ENCODE results near the gene FIGNL2. TPM values are rescaled to one million over a fixed set of nuclear protein-coding genes. Genes with fewer than 3 reads are reported as not detected.

Gene FIGNL2
- total and polyA plus RNA-seq, 2 of the 4 experiments (the other 2 are of a cell fraction) = under 0.01 to 0.12 TPM

DNA sequence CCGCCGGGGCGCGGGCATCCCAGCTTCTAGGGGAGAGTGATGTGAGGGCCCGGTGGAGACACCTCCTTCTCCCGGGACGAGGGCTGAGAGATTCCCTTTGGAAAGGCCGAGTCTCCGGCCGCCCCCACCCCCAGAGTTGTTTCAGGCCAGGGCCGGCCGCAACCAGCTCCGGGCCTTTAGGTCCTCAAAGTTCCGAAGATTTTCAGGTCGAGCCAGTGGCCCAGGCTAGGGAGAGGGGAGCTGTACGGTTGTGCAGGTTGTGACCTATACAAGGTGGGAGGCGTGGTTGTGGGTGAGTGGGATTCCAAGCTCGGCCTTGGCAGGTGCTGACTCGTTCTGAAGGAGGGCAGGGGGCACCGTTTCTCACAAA lies 21.0 kb upstream of the FIGNL2 start:
- Histone ChIP-seq H3K27ac (ENCODE audit: insufficient read depth, low read length) (no peak overlapping the region), H2AK5ac (ENCODE audit: low read depth, low read length) (no peak overlapping the region), H4K8ac (ENCODE audit: low read depth in 2 of 2, low read length in 2 of 2) (no peak overlapping the region), H2BK5ac (ENCODE audit: low read depth, low read length, poor library complexity, severe bottlenecking) (no peak overlapping the region), H2BK20ac (ENCODE audit: low read depth, low read length) (no peak overlapping the region), H3K9me3 (ENCODE audit: control insufficient read depth, insufficient read depth, low read length) (no peaks in the 10 kb centered on the region), H3K18ac (ENCODE audit: low read depth, low read length) (no peak overlapping the region), H3K23ac (ENCODE audit: low read depth, low read length) (no peak overlapping the region), H3K9ac (ENCODE audit: low read depth, low read length) (no peak overlapping the region), H3K14ac (replicated peaks; ENCODE audit: low read depth, low read length) (no peak overlapping the region), H3K36me3 (ENCODE audit: control insufficient read depth, insufficient read depth, low read length) (no peaks in the 10 kb centered on the region), H3K4me1 (ENCODE audit: control insufficient read depth, insufficient read depth, low read length) (peaks cover 2% of the 10 kb centered on the region), H3K27me3 (ENCODE audit: control insufficient read depth, insufficient read depth, low read length) (peaks cover 44% of the 10 kb centered on the region), H3K79me1 (ENCODE audit: low read depth in 1 of 2, low read length in 2 of 2) (no peaks in the 10 kb centered on the region), H3K9me1 (ENCODE audit: insufficient read depth, low read length) (no peaks in the 10 kb centered on the region), H2BK15ac (ENCODE audit: low read depth, low read length) (no peak overlapping the region), H3K4me2 (ENCODE audit: low read depth, low read length) (no peak overlapping the region; the same call in 1 of the 2 replicates), H4K20me1 (ENCODE audit: insufficient read depth, low read length) (no peaks in the 10 kb centered on the region), H2BK120ac (ENCODE audit: low read depth, low read length) (no peak overlapping the region), H3K4me3 (ENCODE audit: insufficient read depth, low read depth, low read length) (no peak overlapping the region; the same call in 1 of the 2 replicates), H2AK9ac (replicated peaks; ENCODE audit: low read depth, low read length, poor library complexity) (no peak overlapping the region), H4K5ac (ENCODE audit: low read depth, low read length) (no peak overlapping the region), H3K56ac (ENCODE audit: extremely low read depth, insufficient read depth, low read length) (no peak overlapping the region), H2AFZ (replicated peaks; ENCODE audit: low read length, poor library complexity) (peak overlapping the region; percentile 81), H3K4ac (ENCODE audit: low read depth, low read length) (no peak overlapping the region), H4K91ac (ENCODE audit: insufficient read depth, low read depth, low read length) (no peak overlapping the region)
- no CpG with 5 or more reads among the region's 20 CpGs for WGBS, 2 experiments (ENCODE audit: extremely low coverage in 2 of 2, insufficient read length in 1 of 2)
- in situ Hi-C loops (cut with MboI; ENCODE audit: low sequenced_read_pairs) = no loop called here
- CTCF ChIA-PET = interaction anchor here (0.6 kb wide), 1 partner anchor 70 kb away, joined by 3 read pairs; no protein-coding TSS in a partner anchor
- intact Hi-C loops (cut with micrococcal nuclease) = no loop called here
- dilution Hi-C loops (cut with HindIII; ENCODE audit: low sequenced_read_pairs, unreplicated experiment) = loop anchor here (25.0 kb wide), 1 partner anchor 93 kb away; the partner anchor contains the start of gene ACVR1B
- ATAC-seq (ENCODE audit: low read depth) (peak; percentile 8; the same call in 1 of the 2 replicates), DNase-seq (no peak)
- POLR2A ChIA-PET (ENCODE audit: unreplicated experiment) = no interaction called here
- TF ChIP-seq POLR2A (IDR thresholded peaks at IDR 0.05; ENCODE audit: low read depth, low read length) (no peak), FOS (IDR thresholded peaks at IDR 0.05; ENCODE audit: low read depth, low read length) (no peak), SMC3 (IDR thresholded peaks at IDR 0.05; ENCODE audit: low read depth, low read length) (no peak), BHLHE40 (IDR thresholded peaks at IDR 0.05; ENCODE audit: low read depth, low read length) (no peak), CHD1 (IDR thresholded peaks at IDR 0.05; ENCODE audit: low read depth, low read length) (no peak), RAD21 (IDR thresholded peaks at IDR 0.05; ENCODE audit: low read length) (no peak), MAZ (IDR thresholded peaks at IDR 0.05; ENCODE audit: borderline replicate concordance, low read depth, low read length) (no peak), MAFK (IDR thresholded peaks at IDR 0.05; ENCODE audit: low read depth, low read length) (no peak)
- BruUV-seq (replicated peaks) = no TSS peak

Measured in IMR-90 (cell line).